T-helper 1 cell treated with Interleukin-12 subunit alpha and Interleukin-12 subunit beta and Interleukin-4 antibody, amounts not matched to agents 30 ng/mL and 1 ng/mL, for 36 hours (primary cell): Measurements from ENCODE around the gene OR2H2. TPM values are rescaled to one million over a fixed set of nuclear protein-coding genes. Genes with fewer than 3 reads are reported as not detected.

Source experiments
- intact Hi-C: fragments of 100-400 bp; cut with micrococcal nuclease; formaldehyde crosslinking; loops from one replicate; pipeline ENCODE4 v1.15.1; 2024
- total RNA-seq: library from RNA; stranded (reverse); gene quantifications from 2 replicates; pipeline ENCODE4 v1.2.3, GENCODE V29; 2022

OR2H2 gene
- total RNA-seq, 1 donor from 2014 or later, result not detected

GRCh38 chr6:29628419-29629281, 43.7 kb downstream of the OR2H2 start:
- intact Hi-C loops, result no loop called here

- intact Hi-C loops, result no loop called here
Observed at GRCh38 chr6:29629571-29629970, 44.6 kb downstream of the OR2H2 start.

DNA sequence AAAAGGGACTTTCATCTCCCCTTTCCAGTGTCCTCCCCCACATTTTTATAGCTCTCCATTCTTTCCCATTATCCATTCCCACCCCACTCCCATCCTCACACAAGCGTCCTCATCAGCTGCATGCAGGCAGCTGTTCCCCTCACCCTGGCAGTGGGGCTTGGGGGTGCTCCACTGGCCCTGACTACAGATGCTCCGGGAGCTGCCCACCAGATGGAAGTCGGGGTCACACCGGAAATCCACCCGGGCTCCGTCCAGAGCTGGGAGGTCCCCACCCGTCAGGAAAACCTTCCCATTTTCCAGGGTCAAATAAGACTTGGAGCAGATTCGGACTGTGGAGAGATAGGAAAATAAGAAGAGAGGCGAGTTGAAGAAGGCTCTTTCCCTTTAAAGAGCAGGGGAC, 45.4 kb downstream of the OR2H2 start:
- intact Hi-C loops, result loop anchor here (10.0 kb wide), 1 partner anchor 766 kb away; no protein-coding TSS in a partner anchor

DNA sequence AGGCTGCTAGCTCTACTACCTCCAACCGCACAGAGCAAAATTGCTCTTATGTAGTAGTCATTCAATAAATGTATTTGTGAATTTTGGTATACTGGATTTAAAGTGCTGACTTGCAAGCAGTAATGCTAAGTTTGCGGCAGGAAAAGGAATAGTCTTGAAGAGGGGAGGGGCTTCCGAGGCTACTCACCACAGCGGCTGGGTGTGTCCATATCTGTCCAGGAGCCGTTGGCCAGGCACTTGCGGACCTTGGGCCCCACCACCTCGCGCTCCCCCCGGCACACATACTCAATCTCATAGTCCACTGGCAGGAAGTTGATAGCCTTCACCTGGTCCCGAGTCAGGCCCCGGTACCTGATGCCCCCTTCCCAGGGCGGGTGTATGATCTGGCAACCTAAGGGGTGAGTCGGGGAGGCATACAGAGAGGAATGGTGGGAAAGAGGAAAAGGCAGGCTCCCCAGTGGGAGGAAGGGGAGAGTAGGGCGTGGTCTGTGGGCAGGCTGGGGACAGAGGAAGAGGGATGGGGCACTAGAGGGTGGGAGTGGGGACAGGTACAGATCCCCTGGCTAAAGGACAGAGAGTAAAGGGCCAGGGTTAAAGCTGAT, 46.4 kb downstream of the OR2H2 start:
- intact Hi-C loops, result loop anchor here (10.0 kb wide), 1 partner anchor 767 kb away; no protein-coding TSS in a partner anchor

DNA sequence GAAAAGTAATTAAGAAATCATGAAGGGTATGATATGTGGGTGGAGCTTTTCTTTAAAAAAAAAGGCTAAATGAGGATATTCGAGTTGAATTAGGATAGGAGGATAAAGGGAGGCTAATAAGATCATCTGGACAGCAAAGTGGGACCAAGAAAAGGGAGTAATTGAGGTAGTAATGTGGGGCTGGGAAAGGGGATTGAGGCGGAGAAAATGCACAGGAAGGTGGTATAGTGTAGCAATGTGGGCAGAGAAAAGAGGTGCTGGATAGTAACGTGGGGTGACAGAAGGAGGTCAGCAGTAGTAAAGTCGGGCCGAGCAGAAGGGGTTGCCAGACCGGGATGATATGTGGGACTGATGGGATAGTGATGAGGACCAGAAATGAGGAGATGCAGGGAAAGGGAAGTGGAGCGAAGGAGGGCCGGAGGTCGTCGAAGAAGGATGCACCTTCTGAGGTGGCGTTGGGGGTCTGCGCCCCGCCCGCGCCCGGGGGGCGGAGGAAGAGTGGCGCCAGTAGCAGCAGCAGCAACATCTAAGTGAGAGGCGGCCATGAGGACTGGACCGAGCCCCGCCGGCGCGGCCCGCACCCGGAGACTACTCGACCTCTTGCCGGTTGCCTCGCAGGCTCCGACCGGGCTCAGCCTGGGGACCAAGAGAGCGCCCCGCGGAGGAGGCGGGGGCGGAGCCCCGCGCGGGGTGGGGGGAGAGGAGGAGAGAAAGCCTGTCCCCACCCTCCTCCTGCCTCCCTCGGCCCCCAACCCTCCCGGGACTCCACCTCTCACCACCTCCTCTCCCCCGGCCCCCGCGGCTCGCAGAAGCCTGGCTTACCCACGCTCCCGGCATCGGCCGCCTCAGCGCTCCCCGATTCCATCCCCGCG, 47.2 kb downstream of the OR2H2 start:
- intact Hi-C loops, result loop anchor here (10.0 kb wide), 1 partner anchor 767 kb away; no protein-coding TSS in a partner anchor

GRCh38 chr6:29632789-29633533, 48.0 kb downstream of the OR2H2 start, which contains the start of gene GABBR1:
Gene GABBR1, minus strand, starts transcription at chr6:29633183. Its CDS starts 798 bp downstream, at chr6:29632385.
- intact Hi-C loops, result loop anchor here (1.0 to 10.0 kb wide), 2 partner anchors 17 to 768 kb away; no protein-coding TSS in a partner anchor

GRCh38 chr6:29633534-29633905, 48.6 kb downstream of the OR2H2 start:
- intact Hi-C loops, result loop anchor here (1.0 to 10.0 kb wide), 2 partner anchors 17 to 769 kb away; no protein-coding TSS in a partner anchor

- intact Hi-C loops, result loop anchor here (10.0 kb wide), 1 partner anchor 772 kb away; no protein-coding TSS in a partner anchor
Observed at GRCh38 chr6:29637247-29637646, 52.3 kb downstream of the OR2H2 start.

Other genes starting within 250 kb of the OR2H2 start
- gene OR5V1, start 216.3 kb upstream of the OR2H2 start, total RNA-seq, result not detected in 2 replicates
- gene OR12D3, start 209.8 kb upstream of the OR2H2 start, total RNA-seq, result not detected in 2 replicates
- gene OR12D2, start 189.5 kb upstream of the OR2H2 start, total RNA-seq, result not detected in 2 replicates
- gene OR12D1, start 170.2 kb upstream of the OR2H2 start, total RNA-seq, result not detected in 2 replicates
- not detected in 2 replicates for gene OR10C1, start 145.8 kb upstream of the OR2H2 start, total RNA-seq
- not detected in 2 replicates for gene OR11A1, start 128.1 kb upstream of the OR2H2 start, total RNA-seq
- gene OR2H1, start 128.0 kb upstream of the OR2H2 start, total RNA-seq, result not detected in 2 replicates
- not detected in 2 replicates for gene MAS1L, start 97.2 kb upstream of the OR2H2 start, total RNA-seq
- gene UBD, start 25.4 kb upstream of the OR2H2 start, total RNA-seq, result 3.2 and 4.4 TPM in 2 replicates
- gene GABBR1, start 48.1 kb downstream of the OR2H2 start, total RNA-seq, result 27.0 and 28.1 TPM in 2 replicates
- gene MOG, start 72.0 kb downstream of the OR2H2 start, total RNA-seq, result not detected in 2 replicates
- gene ZFP57, start 96.0 kb downstream of the OR2H2 start, total RNA-seq, result 2.6 and 3.1 TPM in 2 replicates
- gene HLA-F, start 138.3 kb downstream of the OR2H2 start, total RNA-seq, result 550 and 558 TPM in 2 replicates
- gene HLA-G, start 242.7 kb downstream of the OR2H2 start, total RNA-seq, result 2.7 and 3.2 TPM in 2 replicates